Measurements from ENCODE around the gene SMG6. TPM values are rescaled to one million over a fixed set of nuclear protein-coding genes. Genes with fewer than 3 reads are reported as not detected.

The SMG6 gene
- total and polyA plus RNA-seq, 2 of the 4 experiments (the other 2 are of a cell fraction): 16.3 to 30.3 TPM

- dilution Hi-C loops (cut with HindIII; ENCODE audit: low sequenced_read_pairs, unreplicated experiment): no loop called here
- Histone ChIP-seq H2AFZ (replicated peaks; ENCODE audit: low read length, poor library complexity) (no peak overlapping the region), H3K18ac (ENCODE audit: low read depth, low read length) (no peak overlapping the region), H4K20me1 (ENCODE audit: insufficient read depth, low read length) (no peaks in the 10 kb centered on the region), H4K5ac (ENCODE audit: low read depth, low read length) (no peak overlapping the region), H2BK20ac (ENCODE audit: low read depth, low read length) (no peak overlapping the region), H2BK120ac (ENCODE audit: low read depth, low read length) (no peak overlapping the region), H3K27ac (ENCODE audit: insufficient read depth, low read length) (no peak overlapping the region), H3K4me1 (ENCODE audit: control insufficient read depth, insufficient read depth, low read length) (peaks cover 22% of the 10 kb centered on the region), H3K4me3 (ENCODE audit: insufficient read depth, low read depth, low read length) (no peak overlapping the region), H3K56ac (ENCODE audit: extremely low read depth, insufficient read depth, low read length) (no peak overlapping the region), H2AK5ac (ENCODE audit: low read depth, low read length) (no peak overlapping the region), H3K36me3 (ENCODE audit: control insufficient read depth, insufficient read depth, low read length) (peaks cover 27% of the 10 kb centered on the region), H3K4ac (ENCODE audit: low read depth, low read length) (no peak overlapping the region), H3K27me3 (ENCODE audit: control insufficient read depth, insufficient read depth, low read length) (no peaks in the 10 kb centered on the region), H3K79me1 (ENCODE audit: low read depth in 1 of 2, low read length in 2 of 2) (peaks cover 38 to 71% of the 10 kb centered on the region in 2 experiments), H3K9me3 (ENCODE audit: control insufficient read depth, insufficient read depth, low read length) (no peaks in the 10 kb centered on the region), H4K8ac (ENCODE audit: low read depth in 2 of 2, low read length in 2 of 2) (no peak overlapping the region), H3K14ac (replicated peaks; ENCODE audit: low read depth, low read length) (no peak overlapping the region), H3K9ac (ENCODE audit: low read depth, low read length) (no peak overlapping the region), H2BK15ac (ENCODE audit: low read depth, low read length) (no peak overlapping the region), H3K9me1 (ENCODE audit: insufficient read depth, low read length) (peaks cover 40% of the 10 kb centered on the region), H3K4me2 (ENCODE audit: low read depth, low read length) (no peak overlapping the region), H2BK5ac (ENCODE audit: low read depth, low read length, poor library complexity, severe bottlenecking) (no peak overlapping the region), H2AK9ac (replicated peaks; ENCODE audit: low read depth, low read length, poor library complexity) (no peak overlapping the region), H3K23ac (ENCODE audit: low read depth, low read length) (no peak overlapping the region), H4K91ac (ENCODE audit: insufficient read depth, low read depth, low read length) (no peak overlapping the region)
- intact Hi-C loops (cut with micrococcal nuclease): no loop called here
- ChIA-PET CTCF (no interaction called here), POLR2A (ENCODE audit: unreplicated experiment) (no interaction called here)
- in situ Hi-C loops (cut with MboI; ENCODE audit: low sequenced_read_pairs): no loop called here
- ATAC-seq (ENCODE audit: low read depth) (no peak), DNase-seq (no peak)
- TF ChIP-seq POLR2A (IDR thresholded peaks at IDR 0.05; ENCODE audit: low read depth, low read length): no peak
- no peak for TF ChIP-seq SMC3 (IDR thresholded peaks at IDR 0.05; ENCODE audit: low read depth, low read length)
- TF ChIP-seq CHD1 (IDR thresholded peaks at IDR 0.05; ENCODE audit: low read depth, low read length): no peak
- 100% methylated on average over 1 of the region's 4 CpGs; no CpG with 5 or more reads in 1 of the 2 experiments for WGBS, 2 experiments (ENCODE audit: extremely low coverage in 2 of 2, insufficient read length in 1 of 2)
- BruUV-seq (replicated peaks): no TSS peak
Measured at GRCh38 chr17:2186937-2187336, 116.6 kb downstream of the SMG6 start.
